GM21526 (cell line): ENCODE measurements around the gene CHMP5.

Source experiments
- ATAC-seq: cut with Tn5 transposase; IDR thresholded peaks from one replicate; pipeline ENCODE4 v1.9.1; 2021; ENCODE audit warnings: moderate library complexity; ENCODE audit not compliant: unreplicated experiment, low FRiP score

CHMP5 gene

GRCh38 chr9:33273266-33273971, 8.6 kb downstream of the CHMP5 start:
- ATAC-seq = no peak

- ATAC-seq = no peak
These were observed 9.1 kb downstream of the CHMP5 start for GRCh38 chr9:33273972-33274328.

GRCh38 chr9:33277484-33277883, 12.6 kb downstream of the CHMP5 start:
- ATAC-seq = no peak

- no peak for ATAC-seq
These were observed 20.7 kb downstream of the CHMP5 start for GRCh38 chr9:33285502-33285901.

- no peak for ATAC-seq
These were observed 22.2 kb downstream of the CHMP5 start for GRCh38 chr9:33287087-33287490.

- ATAC-seq = no peak
These were observed 23.4 kb downstream of the CHMP5 start for GRCh38 chr9:33288235-33288634.

- no peak for ATAC-seq
These were observed 24.1 kb downstream of the CHMP5 start for GRCh38 chr9:33288828-33289483.

- ATAC-seq = no peak
These were observed 24.6 kb downstream of the CHMP5 start for GRCh38 chr9:33289496-33289895.

- peak; percentile 22 for ATAC-seq
These were observed 25.0 kb downstream of the CHMP5 start for GRCh38 chr9:33289936-33290246.

GRCh38 chr9:33290247-33291030, 25.6 kb downstream of the CHMP5 start, which contains the start of gene NFX1:
Gene NFX1 (plus strand): TSS chr9:33290516. CDS start chr9:33290573, 57 bp downstream.
- ATAC-seq = peak; percentile 74

GRCh38 chr9:33291031-33291397, 26.2 kb downstream of the CHMP5 start:
- peak; percentile 3 for ATAC-seq

- no peak for ATAC-seq
These were observed 27.1 kb downstream of the CHMP5 start for GRCh38 chr9:33291901-33292300.

GRCh38 chr9:33293782-33294181, 28.9 kb downstream of the CHMP5 start:
- ATAC-seq = no peak

- no peak for ATAC-seq
These were observed 30.0 kb downstream of the CHMP5 start for GRCh38 chr9:33294670-33295432.

GRCh38 chr9:33295571-33295970, 30.7 kb downstream of the CHMP5 start:
- ATAC-seq = no peak

GRCh38 chr9:33297432-33297831, 32.6 kb downstream of the CHMP5 start:
- ATAC-seq = peak; percentile 81

- no peak for ATAC-seq
These were observed 35.7 kb downstream of the CHMP5 start for GRCh38 chr9:33300546-33300945.

- ATAC-seq = no peak
These were observed 39.5 kb downstream of the CHMP5 start for GRCh38 chr9:33304362-33304761.

- ATAC-seq = no peak
These were observed 41.2 kb downstream of the CHMP5 start for GRCh38 chr9:33306037-33306436.

- ATAC-seq = no peak
These were observed 42.2 kb downstream of the CHMP5 start for GRCh38 chr9:33307067-33307466.

GRCh38 chr9:33309903-33310302, 45.1 kb downstream of the CHMP5 start:
- ATAC-seq = no peak
